Activated CD8-positive, alpha-beta memory T cell treated with anti-CD3 and anti-CD28 coated beads for 36 hours (primary cell): Measurements from ENCODE around the gene TRAPPC2. TPM values are rescaled to one million over a fixed set of nuclear protein-coding genes. Genes with fewer than 3 reads are reported as not detected.

Experiments
- CTCF ChIA-PET: fragments of 350-600 bp; sonication (Branson Sonifier 250); formaldehyde crosslinking; loops from one replicate; lab custom pipeline; 2021; ENCODE audit warnings: antibody characterized with exemption; lab: Charles Lee
- POLR2A ChIA-PET: fragments of 350-600 bp; sonication (Branson Sonifier 250); formaldehyde crosslinking; loops from one replicate; lab custom pipeline; 2021; ENCODE audit warnings: antibody characterized with exemption; lab: Charles Lee
- total RNA-seq, 2 experiments: library from RNA; stranded (reverse); gene quantifications; one replicate each; pipeline ENCODE4 v1.2.3, GENCODE V29; 2021

TRAPPC2 gene
- total RNA-seq, 2 experiments from 2014 or later = 15.0 to 17.0 TPM

- ChIA-PET CTCF (no interaction called here), POLR2A (no interaction called here)
These were observed 30.8 kb downstream of the TRAPPC2 start for GRCh38 chrX:13703589-13703988.

- POLR2A ChIA-PET = no interaction called here
- CTCF ChIA-PET = no interaction called here
These were observed 31.3 kb downstream of the TRAPPC2 start for GRCh38 chrX:13703135-13703534.

GRCh38 chrX:13702111-13702789, 32.2 kb downstream of the TRAPPC2 start:
- POLR2A ChIA-PET = no interaction called here
- CTCF ChIA-PET = no interaction called here

GRCh38 chrX:13700380-13700779, 34.0 kb downstream of the TRAPPC2 start:
- POLR2A ChIA-PET = no interaction called here
- CTCF ChIA-PET = no interaction called here

GRCh38 chrX:13699183-13699826, 35.1 kb downstream of the TRAPPC2 start:
- CTCF ChIA-PET = no interaction called here
- POLR2A ChIA-PET = no interaction called here

- CTCF ChIA-PET = no interaction called here
- POLR2A ChIA-PET = interaction anchor here (0.7 kb wide), 1 partner anchor 743 kb away, joined by 7 read pairs; no protein-coding TSS in a partner anchor
These were observed 36.0 kb downstream of the TRAPPC2 start for GRCh38 chrX:13698432-13698831.

- ChIA-PET CTCF (no interaction called here), POLR2A (interaction anchor here (0.7 kb wide), 3 partner anchors 9 to 743 kb away, joined by 5 to 7 read pairs (median 5); partner anchors contain the start of gene RAB9A)
These were observed 36.4 kb downstream of the TRAPPC2 start for GRCh38 chrX:13697976-13698375.

- POLR2A ChIA-PET = interaction anchor here (0.7 kb wide), 2 partner anchors 9 to 33 kb away, joined by 5 read pairs; partner anchors contain the start of gene RAB9A
- CTCF ChIA-PET = interaction anchor here (0.5 kb wide), 1 partner anchor 20 kb away, joined by 4 read pairs; no protein-coding TSS in a partner anchor
These were observed 37.0 kb downstream of the TRAPPC2 start for GRCh38 chrX:13697455-13697854.

GRCh38 chrX:13695601-13696115, 38.8 kb downstream of the TRAPPC2 start:
- CTCF ChIA-PET = no interaction called here
- POLR2A ChIA-PET = no interaction called here

- ChIA-PET POLR2A (no interaction called here), CTCF (no interaction called here)
These were observed 39.4 kb downstream of the TRAPPC2 start for GRCh38 chrX:13694983-13695382.

- CTCF ChIA-PET = no interaction called here
These were observed 40.1 kb downstream of the TRAPPC2 start for GRCh38 chrX:13694359-13694758.

GRCh38 chrX:13693341-13693961, 41.0 kb downstream of the TRAPPC2 start:
- ChIA-PET POLR2A (no interaction called here), CTCF (interaction anchor here (0.8 kb wide), 1 partner anchor 31 kb away, joined by 3 read pairs; no protein-coding TSS in a partner anchor)

More at GRCh38 chrX:13694359-13694758, 40.1 kb downstream of the TRAPPC2 start:
- POLR2A ChIA-PET = no interaction called here

- ChIA-PET CTCF (no interaction called here), POLR2A (no interaction called here)
These were observed 41.6 kb downstream of the TRAPPC2 start for GRCh38 chrX:13692771-13693231.

- CTCF ChIA-PET = interaction anchor here (0.7 to 0.8 kb wide), 2 partner anchors 43 to 340 kb away, joined by 3 read pairs; partner anchors contain the start of genes OFD1 and TRAPPC2
- POLR2A ChIA-PET = interaction anchor here (1.0 kb wide), 1 partner anchor 23 kb away, joined by 3 read pairs; no protein-coding TSS in a partner anchor
These were observed 42.5 kb downstream of the TRAPPC2 start for GRCh38 chrX:13691841-13692371.

GRCh38 chrX:13690836-13691235, 43.6 kb downstream of the TRAPPC2 start:
- CTCF ChIA-PET = interaction anchor here (0.7 to 0.8 kb wide), 2 partner anchors 44 to 341 kb away, joined by 3 read pairs; partner anchors contain the start of genes OFD1 and TRAPPC2
- POLR2A ChIA-PET = interaction anchor here (0.6 to 1.0 kb wide), 2 partner anchors 20 to 22 kb away, joined by 3 read pairs; no protein-coding TSS in a partner anchor

GRCh38 chrX:13689741-13690211, 44.6 kb downstream of the TRAPPC2 start:
- CTCF ChIA-PET = interaction anchor here (0.7 kb wide), 1 partner anchor 769 kb away, joined by 4 read pairs; no protein-coding TSS in a partner anchor
- POLR2A ChIA-PET = interaction anchor here (0.6 to 1.5 kb wide), 5 partner anchors 8 to 608 kb away, joined by 3 to 6 read pairs (median 4); partner anchors contain the start of genes OFD1 and TRAPPC2

- ChIA-PET POLR2A (interaction anchor here (0.6 to 1.9 kb wide), 6 partner anchors 9 to 607 kb away, joined by 3 to 9 read pairs (median 4); partner anchors contain the start of genes OFD1 and TRAPPC2), CTCF (interaction anchor here (1.6 kb wide), 1 partner anchor 46 kb away, joined by 6 read pairs; the partner anchor contains the start of genes OFD1 and TRAPPC2)
These were observed 45.3 kb downstream of the TRAPPC2 start, which contains the start of gene RAB9A for GRCh38 chrX:13688958-13689740. TSS of gene RAB9A (plus strand) at chrX:13689128. CDS start at chrX:13708747, 19,619 bp downstream.
